Endothelial cell of umbilical vein (primary cell): ENCODE results near the gene SNX12. TPM values are rescaled to one million over a fixed set of nuclear protein-coding genes. Genes with fewer than 3 reads are reported as not detected.

ENCODE experiments used
- BruUV-seq: library from RNA; stranded (reverse); fragments of 400-500 nt; replicated peaks from 2 replicates; lab custom pipeline; 2021; lab: Mats Ljungman, UMichigan
- CTCF ChIA-PET: fragments of 300-600, 350-600 bp; sonication (Branson Sonifier 250); formaldehyde crosslinking; loops from one replicate; lab custom pipeline; 2021; ENCODE audit warnings: antibody characterized with exemption, inconsistent platforms; lab: Charles Lee
- POLR2A ChIA-PET: fragments of 300-600, 350-600 bp; sonication (Branson Sonifier 250); formaldehyde crosslinking; loops from one replicate; lab custom pipeline; 2021; ENCODE audit warnings: antibody characterized with exemption, inconsistent platforms; lab: Charles Lee
- DNase-seq: peaks from one replicate; pipeline ENCODE4 v3.0.0-alpha.2; 2011; ENCODE audit warnings: low read depth, low spot score
- FAIRE-seq: peaks from 2 replicates; lab custom pipeline; 2011; peaks lifted over from hg19 to GRCh38; lab: Jason Lieb, UNC
- H2AFZ ChIP-seq: 2 replicates; pipeline ENCODE4 v1.6.0; 2012; ENCODE audit warnings: low read depth, low read length, control low read depth, inconsistent platforms
- H3K27ac ChIP-seq: 2 replicates; pipeline ENCODE4 v1.5.1; 2011; ENCODE audit warnings: low read depth, mild to moderate bottlenecking, control low read depth, low read length, moderate library complexity; ENCODE audit not compliant: insufficient read depth
- H3K27me3 ChIP-seq, 2 experiments: 2 replicates each; pipeline versions ENCODE4 v1.6.0 to v1.6.1; 2011; ENCODE audit warnings: low read length in 2 of 2, mixed read lengths in 1 of 2; ENCODE audit not compliant: control insufficient read depth in 2 of 2, insufficient read depth in 2 of 2
- H3K36me3 ChIP-seq, 2 experiments: 2 replicates in 1 of 2; 3 replicates in 1 of 2; pipeline ENCODE4 v1.5.1; 2011; ENCODE audit warnings: low read length in 2 of 2, mild to moderate bottlenecking in 1 of 2, moderate library complexity in 1 of 2; ENCODE audit not compliant: control insufficient read depth in 2 of 2, insufficient read depth in 2 of 2; ENCODE audit errors: extremely low read depth in 1 of 2
- H3K4me1 ChIP-seq: 3 replicates; pipeline ENCODE4 v1.5.1; 2011; ENCODE audit warnings: mild to moderate bottlenecking, low read length; ENCODE audit not compliant: control insufficient read depth, insufficient read depth; ENCODE audit errors: extremely low read depth
- H3K4me2 ChIP-seq: 2 replicates; pipeline ENCODE4 v1.6.1; 2011; ENCODE audit warnings: low read length, control low read depth, mixed read lengths; ENCODE audit not compliant: insufficient read depth
- H3K4me3 ChIP-seq, 3 experiments: fragments of 200-600 bp in 1 of 3; sonication (generic), shearing (Covaris generic) in 1 of 3; replicated peaks in 1 of 3; 2 replicates each; pipeline ENCODE4 v1.5.1; 2011 to 2016; ENCODE audit warnings: control low read depth in 3 of 3, low read length in 3 of 3, mild to moderate bottlenecking in 2 of 3, inconsistent platforms in 1 of 3, low read depth in 1 of 3, moderate library complexity in 1 of 3; ENCODE audit not compliant: insufficient read depth in 1 of 3
- H3K79me2 ChIP-seq: 2 replicates; pipeline ENCODE4 v1.6.0; 2012; ENCODE audit warnings: low read length, inconsistent platforms; ENCODE audit not compliant: control insufficient read depth, insufficient read depth
- H3K9ac ChIP-seq: replicated peaks from 2 replicates; pipeline ENCODE3; 2011; ENCODE audit warnings: low read length, control low read depth; ENCODE audit not compliant: insufficient read depth; ENCODE audit errors: extremely low read depth
- H3K9me1 ChIP-seq: replicated peaks from 3 replicates; pipeline ENCODE4 v1.6.0; 2011; ENCODE audit warnings: mild to moderate bottlenecking, low read length; ENCODE audit not compliant: control insufficient read depth, insufficient read depth; ENCODE audit errors: extremely low read depth
- H3K9me3 ChIP-seq: replicated peaks from 2 replicates; pipeline ENCODE4 v1.5.1; 2012; ENCODE audit warnings: low read length, inconsistent platforms; ENCODE audit not compliant: control insufficient read depth, insufficient read depth
- H4K20me1 ChIP-seq: replicated peaks from 2 replicates; pipeline ENCODE3; 2011; ENCODE audit warnings: mild to moderate bottlenecking, low read length; ENCODE audit not compliant: control insufficient read depth, insufficient read depth; ENCODE audit errors: extremely low read depth
- CTCF ChIP-seq, 2 donors: IDR thresholded peaks; 1 replicate in 1 of 2; 2 replicates in 1 of 2; pipeline ENCODE4 v1.5.1; 2011; ENCODE audit warnings: low read length in 2 of 2, mild to moderate bottlenecking in 2 of 2, moderate library complexity in 2 of 2, control low read depth in 1 of 2, inconsistent platforms in 1 of 2, low read depth in 1 of 2; ENCODE audit not compliant: insufficient read depth in 1 of 2; ENCODE audit errors: extremely low read depth in 1 of 2
- EZH2 ChIP-seq: IDR thresholded peaks from 2 replicates; pipeline ENCODE4 v1.6.1; 2012; ENCODE audit warnings: borderline replicate concordance, low read depth, mild to moderate bottlenecking, moderate library complexity, low read length, inconsistent platforms; ENCODE audit not compliant: severe bottlenecking
- FOS ChIP-seq: IDR thresholded peaks from 2 replicates; pipeline ENCODE4 v1.6.1; 2011; ENCODE audit warnings: mild to moderate bottlenecking, low read length, moderate library complexity, borderline replicate concordance; ENCODE audit not compliant: insufficient read depth
- GATA2 ChIP-seq: IDR thresholded peaks from 2 replicates; pipeline ENCODE4 v1.7.0; 2011; ENCODE audit warnings: low read depth, mild to moderate bottlenecking, moderate library complexity, mixed read lengths, low read length; ENCODE audit not compliant: insufficient read length, insufficient read depth
- JUN ChIP-seq: IDR thresholded peaks from 2 replicates; pipeline ENCODE4 v1.6.1; 2011; ENCODE audit warnings: borderline replicate concordance, low read depth; ENCODE audit not compliant: insufficient read length, insufficient read depth
- MYC ChIP-seq: IDR thresholded peaks from one replicate; pipeline ENCODE4 v1.6.1; 2011; ENCODE audit warnings: mild to moderate bottlenecking, low read depth, low read length
- POLR2A ChIP-seq: IDR thresholded peaks from 2 replicates; pipeline ENCODE4 v1.6.1; 2012; ENCODE audit warnings: low read depth, mild to moderate bottlenecking, control low read depth, low read length
- POLR2AphosphoS5 ChIP-seq: IDR thresholded peaks from 2 replicates; pipeline ENCODE4 v1.6.1; 2012; ENCODE audit warnings: low read depth, mild to moderate bottlenecking, control low read depth, low read length, moderate library complexity; ENCODE audit not compliant: insufficient read depth
- dilution Hi-C: fragments of 300-500 bp; cut with MboI; formaldehyde crosslinking; loops from one replicate; pipeline ENCODE4 v1.15.0; 2019; ENCODE audit warnings: low sequenced_read_pairs; ENCODE audit not compliant: extremely low pct_ligation_motif_present
- intact Hi-C: fragments of 100-400 bp; cut with micrococcal nuclease; formaldehyde crosslinking; loops from one replicate; pipeline ENCODE4 v1.10.0; 2022
- polyA plus RNA-seq, 4 experiments: library from polyadenylated mRNA; depleted of rRNA in 3 of 4; stranded (reverse) in 3 of 4; unstranded in 1 of 4; fragments of >200 nt; gene quantifications; 2 replicates each; pipeline versions ENCODE4 v1.2.1 to v1.2.3, GENCODE V29; 2011 to 2012; ENCODE audit warnings: missing spikeins in 1 of 4
- total RNA-seq: library from RNA; stranded (reverse); gene quantifications from 2 replicates; pipeline ENCODE4 v1.2.3, GENCODE V29; 2021
- TF ChIP-seq, protein P1 (sequence below): IDR thresholded peaks from 2 replicates; pipeline ENCODE4 v1.6.1; 2011; ENCODE audit not compliant: insufficient read depth, insufficient read length

Gene SNX12
- total and polyA plus RNA-seq, 2 donors (not counting 3 experiments of a cell fraction or from before 2014, with no cell fraction given), result 85.4 to 90.6 TPM

DNA sequence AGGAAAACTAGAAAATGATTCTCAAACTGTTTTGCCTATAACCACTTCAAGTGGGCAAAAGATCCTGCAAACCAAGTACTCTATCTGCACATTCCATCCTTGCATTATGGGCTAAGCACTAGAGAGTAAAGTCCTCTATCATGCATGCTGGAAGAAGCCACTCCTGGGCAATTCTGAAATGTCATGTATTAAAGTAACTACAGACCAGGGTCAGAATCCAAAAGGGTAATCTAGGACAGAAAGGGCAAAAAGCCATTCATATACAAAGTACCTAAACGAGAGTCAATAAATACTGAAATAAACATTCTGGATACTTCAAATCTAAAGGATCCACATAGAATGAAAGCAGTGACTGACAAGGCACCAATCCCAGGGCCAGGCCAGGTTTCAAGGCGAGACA, 1.0 kb downstream of the SNX12 start:
- no TSS peak for BruUV-seq
- dilution Hi-C loops, result no loop called here
- FAIRE-seq, result no peak

More for the DNA sequence above, 1.0 kb downstream of the SNX12 start:
- intact Hi-C loops, result no loop called here
- Histone ChIP-seq H3K4me3 (peak overlapping the region; percentile 79 to 97 (median 97)), H3K4me1 (no peaks in the 10 kb centered on the region), H3K27ac (peak overlapping the region; percentile 57), H3K9me1 (no peaks in the 10 kb centered on the region), H2AFZ (peak overlapping the region; percentile 79), H3K79me2 (peaks cover 31% of the 10 kb centered on the region), H3K9ac (peak overlapping the region; percentile 82), H3K4me2 (peak overlapping the region; percentile 95), H3K9me3 (no peaks in the 10 kb centered on the region), H3K27me3 (no peaks in the 10 kb centered on the region), H4K20me1 (no peaks in the 10 kb centered on the region), H3K36me3 (no peaks in the 10 kb centered on the region)
- DNase-seq, result no peak
- TF ChIP-seq EZH2 (no peak), GATA2 (no peak), MYC (no peak), POLR2A (no peak), POLR2AphosphoS5 (no peak), FOS (no peak), JUN (no peak), CTCF (IDR thresholded peaks at IDR 0.05; ENCODE audit: extremely low read depth in 1 of 2, insufficient read depth in 1 of 2, low read depth in 1 of 2, low read length in 2 of 2) (no peak)
- TF ChIP-seq, protein P1, sequence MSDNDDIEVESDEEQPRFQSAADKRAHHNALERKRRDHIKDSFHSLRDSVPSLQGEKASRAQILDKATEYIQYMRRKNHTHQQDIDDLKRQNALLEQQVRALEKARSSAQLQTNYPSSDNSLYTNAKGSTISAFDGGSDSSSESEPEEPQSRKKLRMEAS, result no peak
- ChIA-PET CTCF (no interaction called here), POLR2A (interaction anchor here (0.8 kb wide), 1 partner anchor 1210 kb away, joined by 3 read pairs; the partner anchor contains the start of gene RPS4X)
